Adrenal gland (tissue), 12 donors: ENCODE measurements around the gene TIMP2. TPM values are rescaled to one million over a fixed set of nuclear protein-coding genes. Genes with fewer than 3 reads are reported as not detected.

Source experiments
- DNase-seq, 7 donors: peaks; one replicate each; pipeline ENCODE4 v3.0.0-alpha.2; 2019 to 2020
- H3K27ac ChIP-seq, 5 donors: fragments of 200-600 bp; sonication (generic) in 4 of 5; 1 replicate in 3 of 5; 2 replicates in 2 of 5; pipeline versions ENCODE4 v1.5.1 to v1.8.0; 2016 to 2020; ENCODE audit warnings: mild to moderate bottlenecking in 1 of 5
- H3K27me3 ChIP-seq: fragments of 200-600 bp; 2 replicates; pipeline ENCODE4 v1.8.0; 2021
- H3K36me3 ChIP-seq, 2 donors: fragments of 200-600 bp; replicated peaks in 1 of 2; 1 replicate in 1 of 2; 2 replicates in 1 of 2; pipeline versions ENCODE4 v1.5.1 to v1.8.0; 2018 to 2022
- H3K4me1 ChIP-seq, 2 donors: fragments of 200-600 bp; replicated peaks in 1 of 2; 1 replicate in 1 of 2; 2 replicates in 1 of 2; pipeline versions ENCODE4 v1.5.1 to v1.8.0; 2018 to 2021
- H3K4me3 ChIP-seq, 4 donors: fragments of 200-600 bp; sonication (generic) in 3 of 4; one replicate each; pipeline ENCODE4 v1.5.1; 2016 to 2018
- H3K9me3 ChIP-seq, 3 donors: fragments of 200-600 bp; sonication (generic) in 1 of 3; replicated peaks in 1 of 3; 1 replicate in 2 of 3; 2 replicates in 1 of 3; pipeline versions ENCODE4 v1.5.1 to v1.8.0; 2016 to 2021
- CTCF ChIP-seq, 6 experiments: fragments of 450-650 bp in 4 of 6; fragments of 200-600 bp in 2 of 6; sonication (generic) in 1 of 6; IDR thresholded peaks; 1 replicate in 5 of 6; 2 replicates in 1 of 6; pipeline versions ENCODE4 v1.5.1 to v1.8.0; 2016 to 2021; ENCODE audit warnings: antibody characterized with exemption in 6 of 6, mild to moderate bottlenecking in 2 of 6, moderate library complexity in 1 of 6
- POLR2A ChIP-seq, 2 donors: fragments of 450-650 bp; IDR thresholded peaks; one replicate each; pipeline ENCODE4 v1.6.1; 2017; ENCODE audit warnings: antibody characterized with exemption in 2 of 2, mild to moderate bottlenecking in 2 of 2, moderate library complexity in 1 of 2
- WGBS, 4 donors: extraction: QIAGEN DNeasy Blood & Tissue Kit in 2 of 4; methylation state at CpG; one replicate each; pipeline versions ENCODE4 v1.1.5 to v1.1.7; 2013 to 2017; 5-methylcytosine and 5-hydroxymethylcytosine counted together
- intact Hi-C, 2 donors: fragments of 100-400 bp; cut with DNase I; formaldehyde crosslinking; loops; one replicate each; pipeline versions ENCODE4 v1.14.1 to v1.15.0; 2022 to 2023
- polyA plus RNA-seq, 3 donors: library from polyadenylated mRNA; stranded (reverse); fragments of 200-250 nt in 2 of 3; fragments of 350-450 nt in 1 of 3; fragmentation: Illumina TruSeq in 1 of 3; extraction: RNeasy Lipid Tissue Mini Kit (QIAGEN cat#74804) in 1 of 3; gene quantifications; one replicate each; pipeline ENCODE4 v1.2.3, GENCODE V29; 2013 to 2014
- total RNA-seq, 9 donors: library from RNA; depleted of rRNA in 4 of 9; stranded (reverse); fragments of >200 nt in 4 of 9; fragments of 120-200 nt in 1 of 9; fragmentation: NEBNext Ultra II Directional in 1 of 9; extraction: Animal tissue kit (Norgen Biotek cat#: 25700) in 1 of 9; gene quantifications; one replicate each; pipeline versions ENCODE4 v1.1.0 to v1.2.4, GENCODE V29; 2013 to 2023
- donor health status: healthy with polysubstance abuse.
- donor health status: Bipolar disorder and iron deficiency.
- donor health status: DM: yes; HTN: yes; CAD: no.
- donor health status: DM: no; HTN: no; CAD: no.
- donor health status: DM: no; HTN: no; CAD: no.
- donor health status: DM: yes; HTN: yes; CAD: no.

The TIMP2 gene
- total and polyA plus RNA-seq, 12 donors = 20.2 to 275 (median 176) TPM

GRCh38 chr17:78885956-78886355, 39.2 kb downstream of the TIMP2 start:
- no peak for DNase-seq
- Histone ChIP-seq H3K27me3 (no peaks in the 10 kb centered on the region), H3K4me3 (no peak overlapping the region), H3K27ac (peak overlapping the region in 2 of 5 donors; percentile 92 to 100), H3K4me1 (peaks cover 25 to 48% of the 10 kb centered on the region in 2 donors), H3K9me3 (no peaks in the 10 kb centered on the region), H3K36me3 (no peaks in the 10 kb centered on the region)
- TF ChIP-seq POLR2A (IDR thresholded peaks at IDR 0.05) (no peak), CTCF (IDR thresholded peaks at IDR 0.05) (no peak)
- WGBS, 4 donors = 73 to 94% (median 84%) methylated on average over 6 to 8 of the region's 8 CpGs
- intact Hi-C loops = no loop called here

GRCh38 chr17:78884876-78885667, 40.1 kb downstream of the TIMP2 start:
- Histone ChIP-seq H3K4me3 (no peak overlapping the region), H3K27ac (peak overlapping the region in 4 of 5 donors; percentile 81 to 100 (median 88)), H3K27me3 (no peaks in the 10 kb centered on the region), H3K9me3 (no peaks in the 10 kb centered on the region), H3K4me1 (peaks cover 25 to 55% of the 10 kb centered on the region in 2 donors), H3K36me3 (no peaks in the 10 kb centered on the region)
- intact Hi-C loops = no loop called here
- DNase-seq = no peak
- 89 to 94% (median 92%) methylated on average over 17 to 24 of the region's 24 CpGs for WGBS, 4 donors
- no peak for TF ChIP-seq CTCF (IDR thresholded peaks at IDR 0.05)
- no peak for TF ChIP-seq POLR2A (IDR thresholded peaks at IDR 0.05)

GRCh38 chr17:78884148-78884825, 40.9 kb downstream of the TIMP2 start:
- H3K27me3 ChIP-seq = no peaks in the 10 kb centered on the region
- H3K9me3 ChIP-seq = no peaks in the 10 kb centered on the region
- peak in 4 of 7 donors; percentile 37 to 67 (median 56) for DNase-seq
- intact Hi-C loops = no loop called here
- peaks cover 27 to 52% of the 10 kb centered on the region in 2 donors for H3K4me1 ChIP-seq
- peak overlapping the region in 1 of 4 donors; percentile 35 for H3K4me3 ChIP-seq
- H3K36me3 ChIP-seq = no peaks in the 10 kb centered on the region
- H3K27ac ChIP-seq = peak overlapping the region; percentile 66 to 100 (median 84)
- TF ChIP-seq CTCF (IDR thresholded peaks at IDR 0.05) = no peak
- TF ChIP-seq POLR2A (IDR thresholded peaks at IDR 0.05) = no peak
- WGBS, 4 donors = 55 to 57% (median 56%) methylated on average over 10 to 20 of the region's 20 CpGs

- H3K9me3 ChIP-seq = no peaks in the 10 kb centered on the region
- 15 to 18% (median 16%) methylated on average over 12 to 24 of the region's 24 CpGs for WGBS, 4 donors
- no peak for TF ChIP-seq CTCF (IDR thresholded peaks at IDR 0.05)
- TF ChIP-seq POLR2A (IDR thresholded peaks at IDR 0.05) = peak; percentile 38 to 81
- H3K4me3 ChIP-seq = peak overlapping the region in 1 of 4 donors; percentile 35
- peak overlapping the region; percentile 66 to 100 (median 84) for H3K27ac ChIP-seq
- no peaks in the 10 kb centered on the region for H3K27me3 ChIP-seq
- peak; percentile 69 to 89 (median 81) for DNase-seq
- peaks cover 33 to 54% of the 10 kb centered on the region in 2 donors for H3K4me1 ChIP-seq
- H3K36me3 ChIP-seq = no peaks in the 10 kb centered on the region
- intact Hi-C loops = no loop called here
Observed at GRCh38 chr17:78883533-78884131, 41.6 kb downstream of the TIMP2 start.
